Pulmonary artery endothelial cell (primary cell): ENCODE results near the gene FRMD4A. TPM values are rescaled to one million over a fixed set of nuclear protein-coding genes. Genes with fewer than 3 reads are reported as not detected.

Experiments used
- DNase-seq: peaks from one replicate; pipeline ENCODE4 v3.0.0-alpha.2; 2011; ENCODE audit warnings: low read depth, low spot score
- total RNA-seq: library from RNA; depleted of rRNA; stranded (reverse); fragments of >200 nt; gene quantifications from 2 replicates; pipeline ENCODE4 v1.2.3, GENCODE V29; 2014

Gene FRMD4A
- total RNA-seq, 1 donor from 2014 or later: 95.3 TPM

- no peak for DNase-seq
Observed at GRCh38 chr10:14340051-14340744, 9.5 kb upstream of the FRMD4A start.

- no peak for DNase-seq
Observed at GRCh38 chr10:14336736-14337135, 6.0 kb upstream of the FRMD4A start.

GRCh38 chr10:14334771-14335170 lies 4.0 kb upstream of the FRMD4A start:
- no peak for DNase-seq

GRCh38 chr10:14333606-14334005 lies 2.9 kb upstream of the FRMD4A start:
- no peak for DNase-seq

GRCh38 chr10:14332903-14333302 lies 2.2 kb upstream of the FRMD4A start:
- no peak for DNase-seq

- DNase-seq: no peak
Observed at GRCh38 chr10:14329746-14330173, 964 bp downstream of the FRMD4A start.

- no peak for DNase-seq
Observed at GRCh38 chr10:14328881-14329672, 1.6 kb downstream of the FRMD4A start.

GRCh38 chr10:14327527-14327926 lies 3.2 kb downstream of the FRMD4A start:
- no peak for DNase-seq

- DNase-seq: no peak
Observed at GRCh38 chr10:14326581-14326980, 4.1 kb downstream of the FRMD4A start.

- DNase-seq: no peak
Observed at GRCh38 chr10:14325325-14325955, 5.3 kb downstream of the FRMD4A start.

GRCh38 chr10:14322526-14323188 lies 8.1 kb downstream of the FRMD4A start:
- DNase-seq: no peak

- no peak for DNase-seq
Observed at GRCh38 chr10:14318007-14318406, 12.7 kb downstream of the FRMD4A start.

GRCh38 chr10:14312014-14312413 lies 18.7 kb downstream of the FRMD4A start:
- DNase-seq: no peak

- DNase-seq: no peak
Observed at GRCh38 chr10:14311206-14311957, 19.3 kb downstream of the FRMD4A start.

- no peak for DNase-seq
Observed at GRCh38 chr10:14309593-14309992, 21.1 kb downstream of the FRMD4A start.

GRCh38 chr10:14306190-14306589 lies 24.5 kb downstream of the FRMD4A start:
- no peak for DNase-seq

GRCh38 chr10:14304046-14304445 lies 26.7 kb downstream of the FRMD4A start:
- no peak for DNase-seq

- no peak for DNase-seq
Observed at GRCh38 chr10:14302035-14302434, 28.7 kb downstream of the FRMD4A start.

- DNase-seq: no peak
Observed at GRCh38 chr10:14299556-14299955, 31.2 kb downstream of the FRMD4A start.

GRCh38 chr10:14296065-14296709 lies 34.5 kb downstream of the FRMD4A start:
- no peak for DNase-seq
